Omental fat pad (tissue), 4 donors: ENCODE data around the gene TAS2R50. TPM values are rescaled to one million over a fixed set of nuclear protein-coding genes. Genes with fewer than 3 reads are reported as not detected.

Experiments
- ATAC-seq: fragments of 150-250 bp; one replicate; pipeline ENCODE4 v1.9.1; 2016; ENCODE audit warnings: mild to moderate bottlenecking, moderate library complexity; ENCODE audit not compliant: low FRiP score
- DNase-seq: peaks from one replicate; pipeline ENCODE4 v3.0.0-alpha.2; 2019; ENCODE audit warnings: low spot score
- CTCF ChIP-seq, 3 donors: fragments of 450-650 bp; IDR thresholded peaks; one replicate each; pipeline ENCODE4 v1.5.1; 2016 to 2017; ENCODE audit warnings: antibody characterized with exemption in 3 of 3, mild to moderate bottlenecking in 3 of 3, moderate library complexity in 2 of 3
- total RNA-seq, 4 donors: library from RNA; depleted of rRNA; stranded (reverse); fragments of >200 nt; gene quantifications; one replicate each; pipeline ENCODE4 v1.1.0, GENCODE V29; 2016

The TAS2R50 gene
- total RNA-seq, 4 donors from 2014 or later, result 2.0 to 12.1 (median 3.8) TPM

DNA sequence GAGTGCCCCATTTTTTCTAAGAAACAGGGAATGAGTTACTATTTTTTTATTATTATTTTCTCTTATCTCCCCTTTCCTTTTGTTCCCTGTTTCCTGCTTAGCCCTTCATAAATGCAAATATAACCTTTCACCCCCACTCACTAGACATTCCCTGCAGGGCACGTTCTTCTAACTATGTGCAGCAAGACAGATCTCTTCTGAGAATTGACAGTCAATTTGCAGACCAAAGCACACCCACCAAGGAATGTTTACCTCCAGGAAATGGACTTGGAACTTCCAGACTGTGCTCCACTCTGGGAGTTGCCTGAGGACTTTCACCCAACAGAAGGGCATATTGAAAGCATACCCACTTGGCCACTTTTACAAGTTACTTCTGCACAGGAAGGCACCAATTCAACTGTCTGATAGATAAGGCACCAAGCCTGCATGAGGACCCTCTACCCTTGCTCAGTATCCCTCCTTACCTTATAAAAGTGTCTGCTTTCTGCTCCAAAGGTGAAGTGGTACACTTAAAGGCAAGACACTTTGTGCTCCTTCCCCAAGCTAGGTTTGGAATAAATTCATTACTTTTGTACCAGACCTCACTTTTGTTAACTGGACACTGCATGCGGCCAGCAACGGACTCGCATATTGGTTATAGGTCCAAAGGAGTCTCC is 29.2 kb upstream of the TAS2R50 start:
- no peak for DNase-seq
- TF ChIP-seq CTCF (IDR thresholded peaks at IDR 0.05), result no peak
- no peak for ATAC-seq

- DNase-seq (no peak), ATAC-seq (no peak)
- no peak for TF ChIP-seq CTCF (IDR thresholded peaks at IDR 0.05)
Measured at GRCh38 chr12:11014234-11014633, 27.5 kb upstream of the TAS2R50 start.

GRCh38 chr12:11007608-11008007 is 20.9 kb upstream of the TAS2R50 start:
- DNase-seq (no peak), ATAC-seq (no peak)
- no peak for TF ChIP-seq CTCF (IDR thresholded peaks at IDR 0.05)

DNA sequence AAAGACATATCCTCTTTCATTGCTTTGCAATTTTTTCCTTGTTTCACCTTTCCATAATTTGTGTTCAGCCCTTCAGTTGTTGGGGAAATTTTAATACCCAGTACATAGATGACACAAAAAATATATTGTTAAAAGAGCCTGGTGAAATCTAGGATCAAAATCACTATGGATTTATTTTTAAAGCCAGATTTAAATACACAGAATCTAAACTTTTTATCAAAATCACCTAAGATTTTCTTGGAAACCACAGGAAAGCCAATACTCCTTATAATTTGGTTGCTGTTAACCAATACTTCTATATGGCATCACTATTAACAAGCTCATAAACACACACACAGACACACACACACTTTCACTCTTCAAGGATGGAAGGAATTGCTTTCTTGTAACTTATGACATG is 11.5 kb upstream of the TAS2R50 start, which contains the start of gene TAS2R20:
Gene TAS2R20, minus strand, starts transcription at position 101 of the 400 bp plus-strand sequence. CDS start 429 bp downstream, outside the sequence.
- no peak for TF ChIP-seq CTCF (IDR thresholded peaks at IDR 0.05)
- no peak for ATAC-seq
- DNase-seq, result no peak

GRCh38 chr12:10994307-10994706 is 7.6 kb upstream of the TAS2R50 start:
- no peak for TF ChIP-seq CTCF (IDR thresholded peaks at IDR 0.05)
- no peak for ATAC-seq
- no peak for DNase-seq

GRCh38 chr12:10989107-10989506 is 2.4 kb upstream of the TAS2R50 start:
- DNase-seq, result no peak
- TF ChIP-seq CTCF (IDR thresholded peaks at IDR 0.05), result no peak
- no peak for ATAC-seq

- no peak for TF ChIP-seq CTCF (IDR thresholded peaks at IDR 0.05)
- ATAC-seq, result no peak
- no peak for DNase-seq
Measured at GRCh38 chr12:10982244-10982643, 4.5 kb downstream of the TAS2R50 start.
